ENCODE results near the gene HDDC3.
A peak's percentile ranks its signal among the peaks of the same experiment; 100 is the strongest.

HDDC3 gene

DNA sequence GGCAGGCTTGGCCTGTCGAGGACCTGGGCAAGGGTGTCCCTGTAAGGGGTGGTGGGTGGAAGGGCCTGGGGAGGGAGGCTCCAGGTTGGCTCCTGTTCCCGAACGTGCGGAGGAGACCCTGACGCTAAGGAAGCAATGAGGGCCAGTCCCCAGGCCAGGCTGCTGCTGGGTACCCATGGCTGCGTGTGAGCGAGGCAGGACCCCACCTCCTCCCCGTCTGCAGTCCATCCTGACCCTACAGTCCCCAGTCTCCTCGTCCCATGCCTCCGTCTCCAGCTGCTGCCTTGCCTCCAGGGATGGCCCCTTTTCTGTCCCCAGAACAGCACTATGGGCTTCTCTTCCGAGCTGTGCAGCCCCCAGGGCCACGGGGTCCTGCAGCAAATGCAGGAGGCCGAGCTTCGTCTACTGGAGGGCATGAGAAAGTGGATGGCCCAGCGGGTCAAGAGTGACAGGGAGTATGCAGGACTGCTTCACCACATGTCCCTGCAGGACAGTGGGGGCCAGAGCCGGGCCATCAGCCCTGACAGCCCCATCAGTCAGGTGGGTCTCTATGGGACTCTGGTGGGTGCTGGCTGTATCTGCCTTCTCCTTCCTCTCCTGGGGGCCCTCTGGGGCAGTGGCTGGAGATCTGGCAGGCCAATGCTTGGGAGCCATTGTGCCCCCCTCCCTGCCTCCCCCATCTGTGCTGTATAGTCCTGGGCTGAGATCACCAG is 47.5 kb downstream of the HDDC3 start:
- peak overlapping the region; percentile 57 to 77 for H3K9ac ChIP-seq (ENCODE audit: low read depth in 1 of 2, low read length in 2 of 2)
- H3K27me3 ChIP-seq (ENCODE audit: control insufficient read depth in 1 of 2, insufficient read depth in 2 of 2, low read length in 2 of 2) = no peaks in the 10 kb centered on the region
- H3K36me3 ChIP-seq (ENCODE audit: control insufficient read depth in 1 of 2, insufficient read depth in 2 of 2, low read length in 2 of 2) = peaks cover 10 to 26% of the 10 kb centered on the region in 2 donors
- H3K9me3 ChIP-seq (ENCODE audit: control insufficient read depth in 1 of 2, low read length in 2 of 2) = no peaks in the 10 kb centered on the region
- peak overlapping the region; percentile 50 to 66 for H3K4me3 ChIP-seq (ENCODE audit: low read depth in 1 of 2, low read length in 2 of 2)
- peaks cover 18 to 32% of the 10 kb centered on the region in 2 donors for H3K4me1 ChIP-seq (ENCODE audit: control insufficient read depth in 1 of 2, insufficient read depth in 2 of 2, low read length in 2 of 2)
- peak overlapping the region; percentile 77 for H3K27ac ChIP-seq (ENCODE audit: low read depth, low read length)

- H3K27ac ChIP-seq (ENCODE audit: low read depth, low read length) = peak within 1 kb of the TSS; percentile 77
- H3K9ac ChIP-seq (ENCODE audit: low read depth in 1 of 2, low read length in 2 of 2) = peak within 1 kb of the TSS; percentile 57 to 77
- no peaks in the 10 kb centered on the region for H3K27me3 ChIP-seq (ENCODE audit: control insufficient read depth in 1 of 2, insufficient read depth in 2 of 2, low read length in 2 of 2)
- H3K4me3 ChIP-seq (ENCODE audit: low read depth in 1 of 2, low read length in 2 of 2) = peak within 1 kb of the TSS; percentile 50 to 66
- H3K4me1 ChIP-seq (ENCODE audit: control insufficient read depth in 1 of 2, insufficient read depth in 2 of 2, low read length in 2 of 2) = peaks cover 18 to 32% of the 10 kb centered on the region in 2 donors
- peaks cover 16 to 32% of the 10 kb centered on the region in 2 donors for H3K36me3 ChIP-seq (ENCODE audit: control insufficient read depth in 1 of 2, insufficient read depth in 2 of 2, low read length in 2 of 2)
- no peaks in the 10 kb centered on the region for H3K9me3 ChIP-seq (ENCODE audit: control insufficient read depth in 1 of 2, low read length in 2 of 2)
These were observed 48.2 kb downstream of the HDDC3 start, which contains the start of gene FES for GRCh38 chr15:90883976-90884718. TSS of gene FES (plus strand) at chr15:90884504. CDS start at chr15:90885046, 542 bp downstream.

- peaks cover 18 to 32% of the 10 kb centered on the region in 2 donors for H3K4me1 ChIP-seq (ENCODE audit: control insufficient read depth in 1 of 2, insufficient read depth in 2 of 2, low read length in 2 of 2)
- H3K36me3 ChIP-seq (ENCODE audit: control insufficient read depth in 1 of 2, insufficient read depth in 2 of 2, low read length in 2 of 2) = peaks cover 18 to 36% of the 10 kb centered on the region in 2 donors
These were observed 48.8 kb downstream of the HDDC3 start for GRCh38 chr15:90883526-90883975.

GRCh38 chr15:90882781-90883525 is 49.4 kb downstream of the HDDC3 start:
- Histone ChIP-seq H3K4me3 (ENCODE audit: low read depth in 1 of 2, low read length in 2 of 2) (no peak overlapping the region), H3K27ac (ENCODE audit: low read depth, low read length) (peak overlapping the region; percentile 77), H3K4me1 (ENCODE audit: control insufficient read depth in 1 of 2, insufficient read depth in 2 of 2, low read length in 2 of 2) (peaks cover 18 to 32% of the 10 kb centered on the region in 2 donors), H3K9me3 (ENCODE audit: control insufficient read depth in 1 of 2, low read length in 2 of 2) (no peaks in the 10 kb centered on the region), H3K9ac (ENCODE audit: low read depth in 1 of 2, low read length in 2 of 2) (peak overlapping the region in 1 of 2 donors; percentile 57), H3K36me3 (ENCODE audit: control insufficient read depth in 1 of 2, insufficient read depth in 2 of 2, low read length in 2 of 2) (peaks cover 23 to 42% of the 10 kb centered on the region in 2 donors), H3K27me3 (ENCODE audit: control insufficient read depth in 1 of 2, insufficient read depth in 2 of 2, low read length in 2 of 2) (no peaks in the 10 kb centered on the region)

More at GRCh38 chr15:90883526-90883975, 48.8 kb downstream of the HDDC3 start:
- peak overlapping the region; percentile 57 to 77 for H3K9ac ChIP-seq (ENCODE audit: low read depth in 1 of 2, low read length in 2 of 2)
- H3K9me3 ChIP-seq (ENCODE audit: control insufficient read depth in 1 of 2, low read length in 2 of 2) = no peaks in the 10 kb centered on the region
- peak overlapping the region; percentile 77 for H3K27ac ChIP-seq (ENCODE audit: low read depth, low read length)
- peak overlapping the region; percentile 50 to 66 for H3K4me3 ChIP-seq (ENCODE audit: low read depth in 1 of 2, low read length in 2 of 2)
- no peaks in the 10 kb centered on the region for H3K27me3 ChIP-seq (ENCODE audit: control insufficient read depth in 1 of 2, insufficient read depth in 2 of 2, low read length in 2 of 2)

DNA sequence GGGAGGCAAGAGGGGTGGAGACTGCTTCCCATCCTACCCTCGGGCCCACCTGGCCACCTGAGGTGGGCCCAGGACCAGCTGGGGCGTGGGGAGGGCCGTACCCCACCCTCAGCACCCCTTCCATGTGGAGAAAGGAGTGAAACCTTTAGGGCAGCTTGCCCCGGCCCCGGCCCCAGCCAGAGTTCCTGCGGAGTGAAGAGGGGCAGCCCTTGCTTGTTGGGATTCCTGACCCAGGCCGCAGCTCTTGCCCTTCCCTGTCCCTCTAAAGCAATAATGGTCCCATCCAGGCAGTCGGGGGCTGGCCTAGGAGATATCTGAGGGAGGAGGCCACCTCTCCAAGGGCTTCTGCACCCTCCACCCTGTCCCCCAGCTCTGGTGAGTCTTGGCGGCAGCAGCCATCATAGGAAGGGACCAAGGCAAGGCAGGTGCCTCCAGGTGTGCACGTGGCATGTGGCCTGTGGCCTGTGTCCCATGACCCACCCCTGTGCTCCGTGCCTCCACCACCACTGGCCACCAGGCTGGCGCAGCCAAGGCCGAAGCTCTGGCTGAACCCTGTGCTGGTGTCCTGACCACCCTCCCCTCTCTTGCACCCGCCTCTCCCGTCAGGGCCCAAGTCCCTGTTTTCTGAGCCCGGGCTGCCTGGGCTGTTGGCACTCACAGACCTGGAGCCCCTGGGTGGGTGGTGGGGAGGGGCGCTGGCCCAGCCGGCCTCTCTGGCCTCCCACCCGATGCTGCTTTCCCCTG is 50.2 kb downstream of the HDDC3 start:
- H3K36me3 ChIP-seq (ENCODE audit: control insufficient read depth in 1 of 2, insufficient read depth in 2 of 2, low read length in 2 of 2) = peaks cover 31 to 50% of the 10 kb centered on the region in 2 donors
- no peak overlapping the region for H3K27ac ChIP-seq (ENCODE audit: low read depth, low read length)

GRCh38 chr15:90881181-90881977 is 51.0 kb downstream of the HDDC3 start:
- Histone ChIP-seq H3K9me3 (ENCODE audit: control insufficient read depth in 1 of 2, low read length in 2 of 2) (no peaks in the 10 kb centered on the region), H3K9ac (ENCODE audit: low read depth in 1 of 2, low read length in 2 of 2) (no peak overlapping the region), H3K36me3 (ENCODE audit: control insufficient read depth in 1 of 2, insufficient read depth in 2 of 2, low read length in 2 of 2) (peaks cover 35 to 58% of the 10 kb centered on the region in 2 donors), H3K4me1 (ENCODE audit: control insufficient read depth in 1 of 2, insufficient read depth in 2 of 2, low read length in 2 of 2) (peaks cover 18 to 29% of the 10 kb centered on the region in 2 donors), H3K4me3 (ENCODE audit: low read depth in 1 of 2, low read length in 2 of 2) (no peak overlapping the region), H3K27me3 (ENCODE audit: control insufficient read depth in 1 of 2, insufficient read depth in 2 of 2, low read length in 2 of 2) (no peaks in the 10 kb centered on the region), H3K27ac (ENCODE audit: low read depth, low read length) (no peak overlapping the region)

More for the DNA sequence above, 50.2 kb downstream of the HDDC3 start:
- Histone ChIP-seq H3K9me3 (ENCODE audit: control insufficient read depth in 1 of 2, low read length in 2 of 2) (no peaks in the 10 kb centered on the region), H3K4me1 (ENCODE audit: control insufficient read depth in 1 of 2, insufficient read depth in 2 of 2, low read length in 2 of 2) (peaks cover 18 to 32% of the 10 kb centered on the region in 2 donors), H3K27me3 (ENCODE audit: control insufficient read depth in 1 of 2, insufficient read depth in 2 of 2, low read length in 2 of 2) (no peaks in the 10 kb centered on the region), H3K9ac (ENCODE audit: low read depth in 1 of 2, low read length in 2 of 2) (no peak overlapping the region), H3K4me3 (ENCODE audit: low read depth in 1 of 2, low read length in 2 of 2) (no peak overlapping the region)

GRCh38 chr15:90880381-90881145 is 51.8 kb downstream of the HDDC3 start:
- H3K4me3 ChIP-seq (ENCODE audit: low read depth in 1 of 2, low read length in 2 of 2) = no peak overlapping the region
- no peaks in the 10 kb centered on the region for H3K27me3 ChIP-seq (ENCODE audit: control insufficient read depth in 1 of 2, insufficient read depth in 2 of 2, low read length in 2 of 2)
- no peaks in the 10 kb centered on the region for H3K9me3 ChIP-seq (ENCODE audit: control insufficient read depth in 1 of 2, low read length in 2 of 2)
- H3K4me1 ChIP-seq (ENCODE audit: control insufficient read depth in 1 of 2, insufficient read depth in 2 of 2, low read length in 2 of 2) = peaks cover 14 to 20% of the 10 kb centered on the region in 2 donors
- peaks cover 40 to 66% of the 10 kb centered on the region in 2 donors for H3K36me3 ChIP-seq (ENCODE audit: control insufficient read depth in 1 of 2, insufficient read depth in 2 of 2, low read length in 2 of 2)
- no peak overlapping the region for H3K27ac ChIP-seq (ENCODE audit: low read depth, low read length)
- no peak overlapping the region for H3K9ac ChIP-seq (ENCODE audit: low read depth in 1 of 2, low read length in 2 of 2)

Data from duodenal mucosa (tissue), 2 donors.